GM18519 (cell line): Measurements from ENCODE around the gene GABRG3.
"Not testable (repeated sequence)": the region's sequence is repeated elsewhere in the genome, so short reads cannot be mapped to it uniquely, and the experiment has no call there.

Experiments used
- ATAC-seq: cut with Tn5 transposase; IDR thresholded peaks from one replicate; pipeline ENCODE4 v1.9.1; 2021; ENCODE audit warnings: mild to moderate bottlenecking, moderate library complexity; ENCODE audit not compliant: unreplicated experiment, low FRiP score

GABRG3 gene

DNA sequence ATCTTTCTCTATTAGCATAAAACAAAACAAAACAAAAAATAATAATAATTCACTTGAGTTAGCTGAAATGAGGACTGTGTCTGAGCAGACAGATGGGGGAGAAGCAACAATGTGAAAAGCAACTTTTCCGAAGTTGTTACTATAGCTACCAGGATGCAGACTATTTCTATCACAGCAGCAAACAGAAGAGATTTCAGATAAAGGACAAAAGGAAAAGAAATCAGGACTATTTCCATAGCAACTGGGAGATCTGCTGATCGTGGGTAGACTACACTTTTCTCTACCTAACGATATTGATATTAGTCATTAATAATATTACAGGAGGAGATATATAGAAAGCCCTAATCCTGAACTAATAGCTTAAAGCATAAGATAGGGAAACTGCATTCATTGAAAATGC is 321.7 kb downstream of the GABRG3 start:
- ATAC-seq, result no peak

DNA sequence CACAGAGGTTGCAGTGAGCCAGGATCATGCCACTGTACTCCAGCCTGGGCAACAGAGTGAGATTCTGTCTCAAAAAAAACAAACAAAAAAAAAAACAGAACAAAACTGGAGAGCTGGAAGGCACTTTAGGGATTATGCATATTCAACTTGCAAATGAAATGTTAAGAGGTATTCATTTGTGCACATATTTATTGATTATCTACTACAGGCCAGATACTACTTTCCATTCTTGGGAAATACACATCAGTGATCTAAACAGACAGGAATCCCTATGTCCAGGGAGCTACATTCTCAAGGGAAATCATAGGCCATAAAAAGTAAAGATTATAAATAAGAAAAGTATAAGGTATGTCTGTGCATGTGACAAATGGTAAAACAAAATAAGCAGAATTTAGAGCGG is 322.6 kb downstream of the GABRG3 start:
- ATAC-seq, result no peak

DNA sequence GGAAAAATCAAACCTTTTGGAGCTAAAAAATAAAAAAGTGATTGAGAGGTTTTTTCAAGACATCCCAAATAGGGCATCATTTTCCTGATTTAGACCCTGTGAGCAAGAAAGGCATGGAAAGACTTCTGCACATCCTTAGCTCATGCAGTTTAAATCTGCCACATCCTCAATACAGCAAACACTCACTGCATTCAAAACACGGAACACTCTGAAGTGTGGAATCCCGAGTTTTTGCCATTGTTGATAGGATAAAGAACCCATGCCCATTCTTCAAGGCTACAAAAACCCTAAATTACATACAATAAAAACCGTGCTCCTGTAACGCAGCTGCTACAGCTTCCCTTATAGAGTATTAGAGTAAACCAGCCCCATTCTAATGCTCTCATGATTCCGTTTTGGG is 346.8 kb downstream of the GABRG3 start:
- no peak for ATAC-seq

DNA sequence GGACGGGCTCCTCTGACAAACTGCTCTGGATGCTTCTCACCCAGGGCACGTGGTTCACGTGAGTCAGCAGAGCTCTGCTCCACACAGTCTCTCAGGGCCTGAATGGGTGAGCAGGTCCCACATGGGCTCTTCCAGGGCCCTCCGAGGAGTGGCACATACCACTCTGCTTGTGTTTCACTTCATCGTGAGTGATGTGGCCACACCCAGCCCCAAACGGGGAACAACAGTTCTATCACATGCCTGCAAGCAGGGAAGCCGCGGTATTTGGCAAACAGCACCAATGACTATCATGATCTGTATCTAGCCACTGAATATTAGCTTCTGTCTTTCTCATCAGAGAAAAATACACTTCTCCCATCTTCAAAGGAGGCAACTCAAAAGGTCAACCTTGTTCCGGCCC is 352.8 kb downstream of the GABRG3 start:
- no peak for ATAC-seq

DNA sequence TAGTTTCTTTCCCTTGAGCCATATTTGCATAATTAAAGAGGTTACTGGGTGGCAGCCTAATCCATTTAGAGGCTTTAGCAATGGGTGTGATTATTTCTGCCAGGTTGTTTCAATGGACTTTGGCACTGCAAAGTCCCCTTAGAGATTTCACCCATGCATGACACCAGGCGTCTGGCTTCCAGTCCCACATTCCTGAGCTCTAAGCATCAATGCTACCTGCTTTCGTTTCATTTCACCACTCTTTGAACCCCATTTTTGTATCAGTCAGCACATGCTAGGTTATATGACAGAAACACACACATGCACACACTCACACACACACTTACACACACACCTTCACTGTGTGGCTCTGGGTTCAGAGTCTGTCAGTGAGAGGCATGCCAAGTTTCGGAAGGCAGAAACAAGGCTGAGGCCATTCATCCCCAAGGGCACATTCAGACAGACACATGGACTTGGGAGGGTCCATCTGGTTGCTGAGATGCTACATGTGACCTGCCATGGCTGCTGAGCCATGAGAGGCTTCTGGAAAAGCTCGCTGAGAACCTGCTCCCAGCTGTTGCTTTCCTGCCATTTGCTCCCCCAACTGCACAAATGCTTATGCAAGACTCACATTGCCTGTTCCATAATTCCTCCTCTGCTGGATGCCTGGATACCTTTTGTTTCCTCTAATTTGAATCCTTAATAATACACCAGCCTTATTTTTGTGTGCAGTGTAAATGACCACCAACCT is 354.1 kb downstream of the GABRG3 start:
- ATAC-seq, result no peak

DNA sequence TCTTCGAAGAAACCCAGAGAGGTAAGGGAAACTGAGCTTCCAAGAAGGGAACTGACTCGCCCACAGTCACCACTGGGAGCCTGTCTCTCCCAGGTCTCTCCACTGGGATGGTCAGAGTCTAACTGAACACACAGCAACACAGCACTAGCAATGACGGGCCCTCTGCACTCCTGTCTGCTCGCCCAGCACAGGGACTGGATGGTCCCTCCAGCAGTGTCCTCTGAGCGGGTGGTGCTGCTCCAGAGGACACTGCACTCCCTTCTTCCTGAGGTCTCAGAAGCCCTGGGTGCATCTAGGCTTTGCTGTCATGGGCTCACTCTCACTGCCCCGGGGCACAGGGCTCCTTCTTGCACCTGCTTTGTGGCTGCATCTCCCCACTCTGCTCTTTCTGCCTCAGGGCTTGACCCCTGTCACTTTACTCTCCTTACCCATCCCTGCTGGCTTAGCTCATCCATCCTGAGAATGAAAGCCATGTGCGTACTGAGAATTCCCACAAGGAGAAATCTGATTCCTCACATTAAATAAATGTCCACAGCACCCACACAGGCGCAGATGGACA is 356.6 kb downstream of the GABRG3 start:
- ATAC-seq, result no peak

DNA sequence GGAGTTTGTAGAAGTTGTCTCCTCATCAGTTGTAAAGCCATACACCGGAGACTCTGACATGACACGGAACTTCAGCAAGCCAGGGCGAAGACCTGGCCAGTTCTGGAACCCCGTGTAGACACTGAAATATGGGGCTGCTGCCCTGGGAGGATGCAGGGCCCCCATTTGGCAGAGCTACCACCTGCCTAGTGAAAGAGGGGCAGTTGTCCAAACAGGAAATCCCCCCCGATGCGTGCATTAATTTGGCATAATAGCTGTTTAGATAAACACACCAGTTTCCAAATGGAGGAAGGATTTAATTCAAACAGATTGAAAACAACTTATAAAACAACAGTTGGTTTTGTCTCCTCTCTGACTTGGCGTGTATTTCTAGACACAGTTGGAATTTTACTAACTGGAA is 357.2 kb downstream of the GABRG3 start:
- no peak for ATAC-seq

DNA sequence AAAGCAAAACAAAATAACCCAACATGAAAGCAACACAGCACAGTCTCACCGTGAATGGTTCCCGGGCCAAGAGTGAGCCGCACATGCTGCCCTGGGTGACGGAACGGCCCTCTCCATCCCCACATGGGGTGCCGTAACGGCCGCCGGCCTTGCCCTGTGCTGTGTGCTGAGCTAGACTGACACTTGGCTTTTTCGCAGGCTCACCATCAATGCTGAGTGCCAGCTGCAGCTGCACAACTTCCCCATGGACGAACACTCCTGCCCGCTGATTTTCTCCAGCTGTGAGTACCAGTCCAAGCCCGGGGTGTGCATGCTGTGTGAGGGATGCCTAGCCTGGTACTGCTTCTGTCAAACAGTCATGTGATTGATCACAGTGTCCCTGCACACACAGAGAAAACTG is 357.6 kb downstream of the GABRG3 start:
- ATAC-seq, result no peak

DNA sequence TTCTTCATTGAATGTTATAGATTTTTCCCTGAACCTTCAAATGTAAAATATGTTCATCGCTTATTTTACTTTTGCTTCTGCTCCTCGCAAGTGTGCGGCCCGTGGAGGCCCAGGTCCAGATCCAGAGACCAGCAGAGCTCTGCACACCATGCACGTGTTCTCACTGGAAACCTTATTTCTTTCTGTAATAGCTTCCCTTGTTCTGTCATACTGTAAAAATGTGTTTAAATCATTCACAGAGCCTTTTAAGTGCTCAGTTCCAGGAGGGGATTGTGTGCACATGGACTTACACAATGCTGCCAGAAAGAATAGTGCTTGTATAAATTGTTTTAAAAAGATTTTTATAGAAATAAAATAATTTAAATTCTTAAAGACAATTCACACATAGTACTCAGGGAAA is 359.3 kb downstream of the GABRG3 start:
- ATAC-seq, result no peak

DNA sequence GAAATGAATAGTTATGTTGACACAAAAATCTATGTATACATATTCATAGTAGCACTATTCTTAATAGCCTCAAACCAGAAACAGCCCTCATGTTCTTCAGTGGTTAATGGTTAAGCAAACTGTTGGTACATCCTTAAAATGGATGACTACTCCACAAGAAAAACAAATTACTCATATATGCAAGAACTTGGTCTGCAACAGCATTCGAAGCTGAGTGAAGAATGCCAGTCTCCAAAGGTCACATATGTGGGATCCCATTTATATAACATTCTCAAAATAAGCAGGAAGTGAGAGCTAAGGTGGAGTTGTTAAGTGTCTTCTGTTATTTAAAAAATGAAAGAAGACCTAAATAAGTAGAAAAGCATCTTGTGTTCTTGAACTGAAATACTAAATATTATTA is 365.7 kb downstream of the GABRG3 start:
- ATAC-seq, result no peak

DNA sequence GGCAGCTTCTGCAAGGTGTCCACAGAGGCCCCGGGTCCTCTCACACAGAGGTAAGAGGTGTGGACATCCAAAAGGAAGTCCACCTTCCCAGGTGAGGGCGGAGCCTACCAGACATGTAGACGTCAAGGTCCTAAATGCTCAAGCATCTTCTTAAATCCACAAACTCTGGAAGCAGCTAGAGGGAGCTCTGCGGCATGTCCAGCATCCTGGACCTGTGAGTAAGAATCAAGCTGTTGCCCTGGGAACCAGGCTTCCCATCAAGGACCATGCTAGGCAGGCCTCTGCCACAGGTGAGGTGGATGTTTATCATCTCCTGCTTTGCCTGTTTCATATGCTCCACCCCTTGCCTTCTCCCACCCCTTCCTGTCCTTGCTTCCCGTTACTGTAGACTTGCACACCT is 368.2 kb downstream of the GABRG3 start:
- ATAC-seq, result no peak

DNA sequence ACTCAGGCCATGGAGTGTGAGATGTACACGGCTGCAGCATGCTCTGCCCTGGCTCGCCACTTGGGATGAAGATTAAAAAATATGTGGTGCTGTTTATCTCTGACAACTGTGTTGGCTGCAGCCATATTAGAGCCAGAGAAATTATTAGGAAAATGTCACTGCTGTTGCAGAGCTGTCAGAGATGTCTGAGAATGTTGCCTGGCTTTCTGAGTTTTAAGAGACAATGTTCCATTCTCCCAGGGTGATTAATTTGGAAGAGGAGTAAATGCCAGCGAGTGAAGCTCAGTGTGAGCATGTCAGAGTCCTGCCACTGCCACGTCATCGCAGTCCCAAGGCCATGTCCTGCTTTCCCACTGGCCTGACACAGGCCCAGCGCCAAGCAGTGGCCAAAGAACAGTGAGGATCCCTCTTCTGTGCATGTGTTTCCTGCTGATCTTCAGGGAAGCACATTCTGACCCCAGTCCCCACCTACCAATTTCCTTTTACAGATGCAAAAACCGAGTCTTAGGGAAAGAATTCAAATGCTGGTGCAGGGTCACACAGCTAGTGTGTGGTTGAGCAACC is 370.9 kb downstream of the GABRG3 start:
- ATAC-seq, result no peak

DNA sequence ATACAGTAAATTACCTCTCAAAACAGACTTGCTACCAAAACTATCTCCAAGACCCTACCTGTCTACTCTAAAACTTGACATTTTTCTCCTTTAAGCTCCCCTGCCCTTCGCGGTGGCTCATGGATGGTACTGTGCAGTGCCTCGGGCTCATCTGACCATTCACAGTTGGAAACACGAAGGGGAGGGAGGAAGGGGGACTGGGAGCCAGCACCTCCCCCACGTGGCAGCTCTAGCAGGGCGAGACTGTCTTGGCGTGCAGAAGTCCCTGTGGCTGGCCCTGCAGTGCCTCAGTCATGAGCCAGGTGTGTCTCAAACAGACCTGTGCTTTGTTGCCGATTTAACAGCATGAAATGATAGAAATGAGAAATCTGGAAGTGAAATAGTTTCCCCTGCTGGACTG is 372.0 kb downstream of the GABRG3 start:
- no peak for ATAC-seq

DNA sequence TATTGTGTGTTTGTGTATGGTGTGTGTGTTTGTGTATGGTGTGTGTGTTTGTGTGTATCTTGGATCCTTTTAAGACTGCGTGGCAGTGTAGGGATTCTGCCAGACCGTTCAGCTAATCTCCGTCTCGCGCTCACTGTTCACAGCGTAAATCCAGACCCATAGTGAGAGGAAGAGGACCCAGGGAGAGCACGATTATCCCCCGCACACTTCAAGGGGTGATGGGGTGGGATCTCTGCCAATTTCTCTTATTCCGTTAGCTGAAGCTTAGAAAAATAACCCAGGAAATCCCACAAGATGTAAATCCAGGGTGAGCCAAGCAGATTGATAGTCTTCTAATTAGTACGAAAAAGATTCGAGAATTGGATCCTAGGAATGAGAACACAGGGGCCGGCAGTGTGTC is 381.2 kb downstream of the GABRG3 start:
- no peak for ATAC-seq

DNA sequence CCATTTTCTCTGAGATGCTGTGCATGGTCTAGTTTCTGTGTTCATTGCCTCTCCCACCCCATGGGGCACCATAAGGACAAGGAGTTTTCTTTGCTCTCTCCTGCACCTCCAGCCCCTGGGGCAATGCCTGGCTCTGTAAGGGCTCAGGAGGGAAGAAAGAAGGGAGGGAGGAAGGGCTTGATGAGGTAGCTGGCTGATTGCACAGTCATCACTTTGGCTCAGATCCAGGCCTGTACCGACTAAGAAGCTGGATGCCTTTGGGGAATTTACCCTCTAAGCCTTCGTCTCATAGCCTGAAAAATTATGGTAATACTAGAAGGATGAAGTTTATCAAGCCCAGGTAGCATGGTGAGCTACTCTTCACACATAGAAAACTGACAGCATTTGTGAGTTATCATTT is 382.9 kb downstream of the GABRG3 start:
- ATAC-seq, result no peak

DNA sequence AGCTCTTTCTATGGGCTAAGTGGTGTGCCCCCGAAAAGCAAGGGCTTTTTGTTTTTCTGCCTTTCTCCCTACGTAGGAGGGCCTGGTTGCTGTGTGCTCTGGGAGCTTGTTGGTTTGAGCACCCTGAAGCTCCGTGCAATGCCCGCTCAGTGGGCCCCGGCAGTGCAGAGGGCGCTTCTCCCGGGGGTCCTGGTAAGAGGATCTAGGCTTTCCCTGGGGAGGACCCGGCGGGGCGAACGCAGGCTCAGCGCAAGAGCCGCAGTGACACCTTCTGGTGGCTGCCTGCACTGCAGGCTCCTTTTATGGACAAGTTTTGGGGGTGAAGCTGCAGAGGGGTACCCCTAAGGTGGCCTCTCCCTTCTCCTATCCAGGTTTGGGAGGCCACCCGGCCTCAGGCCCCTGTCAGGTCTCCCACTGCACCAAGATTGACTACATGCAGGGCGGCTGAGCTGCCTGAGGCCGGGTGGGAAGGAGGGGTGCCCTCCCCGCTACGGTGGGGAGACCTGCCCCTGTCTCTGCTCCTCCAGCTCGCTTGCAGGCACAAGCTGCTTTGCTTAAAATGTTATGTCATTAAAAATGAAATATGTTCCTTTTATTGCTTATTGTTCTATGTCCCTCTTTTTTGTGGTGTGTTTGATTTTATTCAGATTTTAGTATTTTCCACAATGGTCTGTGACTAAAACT is 387.9 kb downstream of the GABRG3 start:
- no peak for ATAC-seq

DNA sequence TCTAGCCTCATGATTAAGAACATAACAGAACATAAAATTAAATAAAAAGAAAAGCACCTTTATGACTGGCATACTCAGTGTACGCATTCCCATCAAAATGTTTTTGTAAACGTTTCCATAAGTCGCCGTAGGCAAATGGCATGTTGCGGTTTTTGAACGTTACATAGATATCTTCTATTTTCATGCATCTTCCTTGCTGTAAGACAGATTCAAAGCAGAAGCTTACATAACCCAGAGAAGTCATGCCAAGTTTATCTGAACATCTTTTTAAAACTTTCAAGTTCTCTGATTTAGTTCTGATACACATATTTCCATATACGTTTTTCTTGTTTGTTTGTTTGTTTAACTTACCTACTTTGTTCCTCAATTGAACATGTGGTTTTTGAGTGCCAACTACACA is 388.6 kb downstream of the GABRG3 start:
- no peak for ATAC-seq

DNA sequence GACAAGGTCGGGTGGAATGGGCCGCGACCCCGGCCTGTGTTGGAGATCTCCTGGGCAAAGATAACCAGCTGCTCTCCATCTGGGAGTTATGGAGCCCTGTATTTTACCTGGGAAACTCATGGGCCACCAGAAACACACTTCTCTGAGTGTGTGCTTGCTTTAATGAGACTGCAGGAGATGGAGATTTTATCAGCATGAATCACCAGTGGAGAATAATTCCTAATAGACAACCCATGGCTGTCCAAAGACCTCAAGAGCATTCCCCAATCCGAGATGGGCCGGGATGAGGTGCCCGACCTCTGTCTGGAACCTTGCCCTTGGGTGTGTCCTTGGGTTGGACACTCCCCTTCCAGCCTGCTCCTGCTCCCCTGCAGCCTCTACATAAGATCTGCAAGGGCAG is 389.3 kb downstream of the GABRG3 start:
- ATAC-seq, result no peak

DNA sequence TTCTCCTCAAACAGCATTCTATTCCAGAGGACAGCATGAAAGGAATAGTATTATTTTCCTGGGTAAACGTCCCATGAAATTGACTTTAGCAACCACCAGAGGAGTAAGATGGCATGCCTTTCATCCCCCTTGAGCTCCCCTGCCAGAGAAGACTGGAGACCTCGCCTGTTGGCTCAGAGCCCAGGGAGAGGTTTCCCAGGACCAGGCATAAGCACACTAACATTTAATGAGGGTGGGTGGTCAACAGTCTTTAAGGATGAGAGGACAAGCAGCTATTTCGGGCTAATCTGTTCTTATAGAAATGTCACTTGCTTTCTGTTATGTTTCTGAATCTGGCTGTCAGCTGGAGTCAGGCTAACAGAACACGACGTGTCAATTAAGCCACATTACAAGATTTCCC is 390.5 kb downstream of the GABRG3 start:
- ATAC-seq, result no peak

DNA sequence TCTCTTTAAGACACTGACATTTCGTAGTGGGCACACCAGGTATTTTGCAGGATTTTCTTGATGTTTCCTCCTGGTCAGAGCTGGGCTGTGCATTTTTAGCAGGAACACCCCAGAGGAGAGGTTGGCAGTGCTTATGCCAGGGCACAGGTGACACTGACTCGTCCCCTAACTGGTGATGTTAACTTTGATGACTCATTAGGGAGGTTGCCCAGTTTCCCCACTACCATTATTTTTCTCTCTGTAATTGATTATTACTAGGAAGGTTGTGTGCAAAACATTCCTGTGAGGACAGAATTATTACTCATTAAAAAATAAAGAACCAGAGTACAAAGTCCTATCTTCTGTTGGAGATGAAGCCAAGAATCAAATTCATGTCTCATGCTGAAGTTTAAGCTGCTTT is 394.5 kb downstream of the GABRG3 start:
- no peak for ATAC-seq

DNA sequence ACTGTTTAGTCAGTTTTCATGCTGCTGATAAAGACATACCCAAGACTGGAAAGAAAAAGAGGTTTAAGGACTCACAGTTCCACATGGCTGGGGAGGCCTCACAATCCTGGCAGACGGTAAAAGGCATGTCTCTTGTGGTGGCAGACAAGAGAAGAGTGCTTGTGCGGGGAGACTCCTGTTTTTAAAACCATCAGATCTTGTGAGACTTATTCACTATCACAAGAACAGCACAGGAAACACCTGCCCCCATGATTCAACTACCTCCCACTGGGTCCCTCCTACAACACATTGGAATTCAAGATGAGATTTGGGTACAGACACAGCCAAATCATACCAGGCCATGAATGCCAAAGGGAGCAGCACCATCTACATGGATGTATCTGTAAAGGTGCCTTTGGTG is 406.4 kb downstream of the GABRG3 start:
- ATAC-seq, result not testable (repeated sequence)
